AG09319 (cell line): ENCODE results near the gene RAET1L.
"Not testable (repeated sequence)": the region's sequence is repeated elsewhere in the genome, so short reads cannot be mapped to it uniquely, and the experiment has no call there.

ENCODE experiments used
- DNase-seq: peaks from one replicate; pipeline ENCODE4 v3.0.0-alpha.2; 2010; ENCODE audit warnings: low read depth; ENCODE audit errors: extremely low read depth
- TF ChIP-seq, protein P1 (sequence below): IDR thresholded peaks from 2 replicates; pipeline ENCODE4 v1.5.1; 2011; ENCODE audit warnings: low read depth, mild to moderate bottlenecking, inconsistent platforms, low read length, moderate library complexity

Gene RAET1L

DNA sequence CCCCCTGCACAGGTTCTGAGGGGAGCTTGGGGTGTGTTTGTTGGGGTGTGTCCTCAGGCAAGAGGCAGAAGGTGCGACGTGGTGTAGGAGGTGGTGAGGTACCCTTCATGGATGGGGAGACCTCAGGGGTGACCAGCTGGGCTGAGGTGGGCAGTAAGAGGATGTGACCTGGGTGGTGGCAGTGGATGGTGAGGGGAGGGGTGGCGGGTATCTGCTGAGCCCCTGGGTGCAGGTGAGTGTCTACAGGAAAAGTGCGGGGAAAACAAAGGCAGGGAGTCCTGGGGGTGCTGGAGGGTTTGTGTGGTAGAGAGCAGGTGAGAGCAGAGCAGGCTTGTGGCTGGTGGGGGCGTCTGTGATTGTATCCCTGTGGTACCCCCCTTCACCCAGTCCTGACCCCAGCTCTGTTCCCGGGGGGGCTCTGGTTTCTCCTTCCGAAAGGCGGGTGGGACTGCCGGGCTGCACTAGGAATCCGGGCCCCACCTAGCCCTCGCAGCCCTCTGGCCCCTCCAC lies 631 bp downstream of the RAET1L start:
- TF ChIP-seq, protein P1, sequence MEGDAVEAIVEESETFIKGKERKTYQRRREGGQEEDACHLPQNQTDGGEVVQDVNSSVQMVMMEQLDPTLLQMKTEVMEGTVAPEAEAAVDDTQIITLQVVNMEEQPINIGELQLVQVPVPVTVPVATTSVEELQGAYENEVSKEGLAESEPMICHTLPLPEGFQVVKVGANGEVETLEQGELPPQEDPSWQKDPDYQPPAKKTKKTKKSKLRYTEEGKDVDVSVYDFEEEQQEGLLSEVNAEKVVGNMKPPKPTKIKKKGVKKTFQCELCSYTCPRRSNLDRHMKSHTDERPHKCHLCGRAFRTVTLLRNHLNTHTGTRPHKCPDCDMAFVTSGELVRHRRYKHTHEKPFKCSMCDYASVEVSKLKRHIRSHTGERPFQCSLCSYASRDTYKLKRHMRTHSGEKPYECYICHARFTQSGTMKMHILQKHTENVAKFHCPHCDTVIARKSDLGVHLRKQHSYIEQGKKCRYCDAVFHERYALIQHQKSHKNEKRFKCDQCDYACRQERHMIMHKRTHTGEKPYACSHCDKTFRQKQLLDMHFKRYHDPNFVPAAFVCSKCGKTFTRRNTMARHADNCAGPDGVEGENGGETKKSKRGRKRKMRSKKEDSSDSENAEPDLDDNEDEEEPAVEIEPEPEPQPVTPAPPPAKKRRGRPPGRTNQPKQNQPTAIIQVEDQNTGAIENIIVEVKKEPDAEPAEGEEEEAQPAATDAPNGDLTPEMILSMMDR = no peak
- no peak for DNase-seq

DNA sequence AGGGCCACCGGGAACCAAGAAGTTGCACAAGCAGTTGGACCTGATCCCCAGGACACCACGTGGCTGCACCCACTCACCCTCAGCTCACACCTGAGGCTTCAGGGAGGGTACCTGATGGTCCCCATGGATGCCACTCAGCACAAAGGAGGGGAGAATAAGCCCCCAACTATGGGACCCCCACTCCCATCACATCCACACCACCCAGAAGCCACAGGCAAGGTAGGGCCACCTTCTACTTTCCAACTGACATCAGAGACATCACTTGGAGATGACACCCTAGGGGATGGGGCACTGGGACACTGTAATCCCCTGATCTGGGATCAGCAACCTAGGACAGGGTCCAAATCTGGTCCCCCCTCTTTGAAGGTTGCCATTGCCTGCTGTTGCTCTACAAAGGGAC lies 1.3 kb downstream of the RAET1L start:
- DNase-seq = not testable (repeated sequence)

DNA sequence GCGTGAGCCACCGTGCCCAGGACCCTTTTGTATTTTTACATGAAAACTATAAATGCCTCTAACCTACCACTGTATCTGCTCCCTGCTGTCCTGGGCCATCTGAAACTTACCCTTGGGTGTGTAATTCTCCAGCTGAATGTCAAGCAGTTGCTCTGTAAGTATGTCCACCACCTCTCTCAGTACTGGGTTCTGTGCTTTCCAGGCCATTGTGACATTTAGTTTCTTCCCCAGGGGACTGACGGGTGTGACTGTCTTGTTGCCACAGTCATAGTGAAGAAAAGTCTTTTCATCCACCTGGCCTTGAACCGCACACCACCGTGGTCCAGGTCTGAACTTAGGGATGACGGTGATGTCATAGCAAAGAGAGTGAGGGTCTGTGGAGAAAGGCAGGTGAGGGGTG lies 3.5 kb downstream of the RAET1L start:
- not testable (repeated sequence) for DNase-seq

DNA sequence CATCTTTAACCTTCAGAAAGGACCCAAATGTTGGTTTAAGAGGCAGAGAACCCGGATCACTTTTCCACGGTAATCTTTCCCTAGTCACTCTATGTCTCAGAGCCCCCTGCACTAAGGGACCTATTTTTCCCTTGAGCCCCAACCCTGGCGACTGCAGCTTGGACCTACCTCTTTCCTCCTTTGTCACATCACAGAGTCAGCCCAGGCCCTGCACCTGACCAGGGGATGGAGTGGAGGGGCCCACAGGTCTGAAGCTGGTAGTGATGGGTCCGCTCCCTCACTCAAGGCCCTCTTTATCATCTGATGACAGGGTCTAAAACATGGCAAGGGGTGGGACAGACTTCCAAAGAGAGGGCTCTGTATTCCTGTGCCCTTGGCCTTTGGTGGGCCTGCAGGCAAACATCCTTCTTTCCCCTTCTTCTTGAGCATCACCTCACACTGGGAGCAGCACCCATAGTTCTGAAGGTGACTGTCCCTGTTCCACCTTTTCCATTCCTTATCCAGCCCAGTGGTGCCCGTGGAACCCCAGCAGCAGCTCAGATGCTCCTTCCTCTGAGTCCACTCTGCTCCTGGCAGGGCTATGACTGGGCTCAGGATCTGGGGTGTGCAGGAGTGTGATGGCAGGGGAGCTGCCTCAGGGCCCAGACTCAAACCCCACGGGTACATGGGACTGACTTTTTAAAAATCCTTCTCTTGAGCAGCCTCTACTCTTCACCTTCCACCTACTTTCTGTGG lies 6.3 kb downstream of the RAET1L start:
- DNase-seq = no peak

DNA sequence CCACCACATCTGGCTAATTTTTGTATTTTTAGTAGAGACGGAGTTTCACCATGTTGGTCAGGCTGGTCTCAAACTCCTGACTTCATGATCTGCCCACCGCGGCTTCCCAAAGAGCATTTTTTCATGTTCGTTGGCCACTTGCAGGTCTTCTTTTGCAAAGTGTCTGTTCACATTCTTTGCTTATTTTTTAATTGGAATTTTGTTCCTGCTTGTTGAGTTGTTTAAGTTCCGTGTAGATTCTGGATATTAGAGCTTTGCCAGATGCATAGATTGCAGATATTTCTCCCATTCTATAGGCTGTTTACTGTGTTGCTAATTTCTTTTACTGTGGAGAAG lies 8.2 kb downstream of the RAET1L start:
- DNase-seq = not testable (repeated sequence)

More for the DNA sequence above, 6.3 kb downstream of the RAET1L start:
- TF ChIP-seq, protein P1 = no peak

DNA sequence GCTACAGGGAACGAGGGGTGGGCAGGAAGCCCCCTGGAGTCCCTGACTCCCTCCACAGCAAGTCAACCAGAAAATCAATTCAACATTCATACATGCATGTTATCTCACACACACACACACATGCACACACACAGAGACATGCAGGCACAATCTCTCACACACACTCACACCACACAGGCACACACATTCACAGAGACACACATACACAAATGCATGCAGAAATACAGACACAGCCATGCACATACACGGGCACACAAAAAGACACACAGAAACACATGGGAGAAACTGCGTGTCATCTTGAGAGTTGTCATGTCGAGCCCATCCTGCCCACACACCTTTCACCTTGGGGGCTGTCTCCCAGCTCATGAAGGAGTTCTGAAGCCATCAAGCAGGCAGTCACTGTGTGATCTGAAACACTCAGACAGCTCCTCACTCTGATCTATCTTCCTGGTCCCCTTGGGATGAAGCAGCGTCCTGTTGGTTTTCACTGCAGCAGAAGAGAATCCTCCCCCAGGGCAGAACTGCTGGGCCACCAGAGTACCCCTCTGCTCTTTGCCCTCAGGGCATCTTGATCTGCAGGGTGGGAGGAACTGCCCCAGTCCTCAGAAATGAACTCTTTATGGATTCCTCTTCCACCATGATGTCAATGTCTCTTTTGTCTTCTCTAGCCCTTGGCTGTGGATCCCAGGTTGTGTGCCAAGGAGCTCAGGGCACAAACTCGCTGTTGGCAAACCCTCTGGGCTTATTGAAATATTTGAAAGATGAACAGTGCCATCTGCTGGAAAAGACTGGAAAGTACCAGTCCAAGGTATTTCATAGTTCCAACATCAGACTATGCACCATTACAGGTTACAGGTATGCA lies 8.8 kb downstream of the RAET1L start:
- DNase-seq = peak; percentile 37
- TF ChIP-seq, protein P1 = peak; percentile 46

DNA sequence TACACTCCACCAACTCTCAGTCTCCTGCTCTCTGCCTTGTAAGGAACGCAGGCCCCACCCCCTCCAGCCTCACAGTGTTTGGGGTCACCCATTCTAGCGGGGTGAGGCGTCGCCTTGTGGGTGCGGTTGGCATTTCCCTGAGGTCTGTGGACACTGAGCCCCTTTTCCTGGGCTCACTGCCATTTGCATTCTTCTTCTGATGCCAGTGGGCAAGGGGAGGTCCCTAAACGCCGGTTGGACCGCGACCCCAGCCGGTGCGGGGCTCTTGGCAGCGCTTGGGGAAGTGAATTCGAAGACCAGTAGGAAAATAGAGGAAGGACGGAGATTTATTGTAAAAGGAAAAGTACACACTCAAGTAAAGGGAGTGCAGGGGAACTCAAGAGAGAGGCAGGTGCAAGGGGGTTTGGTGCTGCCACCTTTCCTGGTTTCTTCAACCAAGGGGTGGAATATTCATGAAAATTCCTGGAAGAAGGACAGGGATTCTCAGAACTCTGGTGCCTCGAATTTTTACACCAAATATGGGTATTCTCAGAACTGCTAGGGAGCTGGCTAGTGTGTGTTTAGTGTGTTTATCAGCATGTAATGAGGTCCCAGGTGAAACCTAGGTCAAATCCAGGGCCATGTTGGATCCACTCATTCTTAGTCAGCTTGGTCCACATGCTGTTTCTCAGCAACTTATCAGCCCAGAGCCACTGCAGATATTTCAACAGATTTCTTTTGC lies 9.9 kb downstream of the RAET1L start:
- DNase-seq = not testable (repeated sequence)

DNA sequence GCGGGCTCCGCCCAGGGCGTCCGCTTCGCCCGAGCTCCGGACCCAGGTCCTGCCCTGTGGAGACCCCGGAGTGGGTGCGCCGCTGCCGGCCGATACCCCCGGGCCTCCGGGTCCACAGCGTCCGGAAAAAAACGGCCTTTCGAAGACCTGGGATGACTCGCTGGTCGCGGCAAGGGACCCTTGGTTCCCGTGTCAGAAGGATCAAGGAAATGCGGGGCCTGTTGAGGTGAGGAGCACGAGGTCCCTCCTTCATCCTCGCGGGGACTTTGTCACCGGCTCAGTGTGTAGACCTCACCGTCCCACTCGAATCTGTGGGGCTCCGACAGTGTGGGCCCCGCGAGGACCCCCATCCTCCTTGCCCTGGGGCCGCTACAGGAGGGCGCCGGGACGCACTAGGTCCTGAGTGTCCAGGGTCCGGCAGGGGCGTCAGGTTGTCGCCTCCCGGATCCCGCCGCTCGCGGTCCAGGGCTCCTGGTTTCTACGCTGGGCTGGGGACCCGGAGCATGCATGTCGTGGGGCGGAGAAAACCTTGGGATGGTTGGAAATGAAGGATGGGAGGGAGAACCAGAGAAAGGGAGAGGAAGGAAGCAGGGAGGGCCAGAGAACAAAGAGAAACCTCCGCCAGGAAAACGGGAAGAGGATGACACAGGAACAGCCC lies 10.6 kb downstream of the RAET1L start:
- DNase-seq = not testable (repeated sequence)

DNA sequence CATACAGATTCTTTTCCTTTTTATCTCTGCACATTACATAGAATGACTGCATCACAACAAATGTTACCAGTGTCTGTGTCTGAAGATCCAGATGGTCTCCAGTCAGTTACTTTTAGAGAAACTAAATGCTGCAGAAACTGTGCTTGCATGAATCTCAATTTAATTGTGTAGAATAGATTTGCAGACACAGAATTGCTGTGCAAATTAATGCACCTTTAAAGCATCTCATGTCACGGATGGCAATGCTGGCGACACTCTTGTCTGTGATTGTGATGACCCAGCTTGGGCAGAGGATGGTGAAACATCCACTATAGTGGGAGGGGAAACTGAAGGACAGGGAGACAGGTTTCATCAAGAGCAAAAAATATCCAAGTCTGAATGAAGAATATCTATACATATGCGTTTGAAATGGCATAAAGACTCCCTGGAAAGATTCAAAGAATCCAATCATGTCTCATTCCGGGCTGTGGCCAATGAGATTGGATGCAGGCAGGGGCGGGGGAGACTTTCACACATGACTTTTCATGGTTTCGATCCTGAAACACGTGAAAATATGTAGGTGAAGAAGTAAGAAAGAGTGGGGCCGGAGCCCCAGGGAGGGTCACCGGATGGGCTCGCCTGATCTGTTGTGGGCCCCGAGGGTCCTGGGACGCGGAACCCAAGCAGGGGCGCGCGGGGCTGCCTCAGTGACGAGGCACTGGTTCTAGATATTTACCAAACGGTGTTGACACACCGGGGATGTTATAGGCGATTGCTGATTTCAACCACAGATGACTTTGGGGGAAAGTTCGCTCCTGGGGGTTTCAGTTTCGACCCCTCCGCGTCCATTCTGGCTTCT lies 11.3 kb downstream of the RAET1L start:
- DNase-seq = not testable (repeated sequence)

DNA sequence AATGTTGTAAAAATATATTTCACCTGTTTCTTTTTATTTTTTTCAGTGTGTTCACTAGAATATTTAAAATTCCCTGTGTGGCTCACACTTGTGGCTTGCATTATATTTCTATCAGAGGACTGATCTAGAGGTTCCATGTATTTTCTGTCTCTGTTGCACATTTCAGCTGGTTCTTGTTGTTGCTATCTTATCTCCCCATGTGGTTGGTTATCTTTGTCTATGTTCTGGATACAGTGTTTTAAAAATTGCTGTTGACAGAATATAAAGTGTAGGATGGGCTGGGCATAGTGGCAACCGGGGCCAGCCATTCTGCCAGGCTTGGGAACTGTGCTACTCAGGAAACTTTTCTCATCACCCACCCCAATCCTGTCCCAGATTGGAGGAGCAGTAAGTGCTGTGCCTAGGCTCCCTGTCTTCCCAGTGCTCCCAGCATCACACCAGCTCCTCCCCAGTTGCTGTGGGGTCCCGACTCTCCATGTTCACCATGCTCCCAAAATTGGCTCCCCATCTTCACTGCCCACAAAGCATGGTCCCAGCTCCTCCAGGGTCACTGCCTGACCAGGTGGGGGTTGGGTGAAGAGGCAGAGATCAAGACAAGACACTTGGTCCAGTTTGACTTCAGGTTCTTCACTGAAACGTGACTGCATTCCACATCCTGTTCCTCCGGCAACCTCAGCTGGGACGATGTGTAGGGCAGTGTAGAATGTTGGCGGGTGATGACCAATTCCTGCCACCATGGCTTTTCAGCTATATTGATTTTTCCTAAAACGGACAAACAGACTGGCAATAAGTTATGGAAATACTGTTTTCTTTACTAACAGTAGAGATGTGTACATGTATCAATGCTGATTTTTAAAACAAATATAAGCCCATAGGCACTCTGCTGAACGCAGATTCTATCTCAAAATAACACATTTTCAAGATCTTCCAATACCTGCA lies 12.2 kb downstream of the RAET1L start:
- not testable (repeated sequence) for DNase-seq
